Activated T-cell treated with anti-CD3 and anti-CD28 coated beads for 4 hours (primary cell): ENCODE measurements around the gene VAC14.

Experiments
- DNase-seq: peaks from one replicate; pipeline ENCODE4 v3.0.0-alpha.2; 2020

VAC14 gene

DNA sequence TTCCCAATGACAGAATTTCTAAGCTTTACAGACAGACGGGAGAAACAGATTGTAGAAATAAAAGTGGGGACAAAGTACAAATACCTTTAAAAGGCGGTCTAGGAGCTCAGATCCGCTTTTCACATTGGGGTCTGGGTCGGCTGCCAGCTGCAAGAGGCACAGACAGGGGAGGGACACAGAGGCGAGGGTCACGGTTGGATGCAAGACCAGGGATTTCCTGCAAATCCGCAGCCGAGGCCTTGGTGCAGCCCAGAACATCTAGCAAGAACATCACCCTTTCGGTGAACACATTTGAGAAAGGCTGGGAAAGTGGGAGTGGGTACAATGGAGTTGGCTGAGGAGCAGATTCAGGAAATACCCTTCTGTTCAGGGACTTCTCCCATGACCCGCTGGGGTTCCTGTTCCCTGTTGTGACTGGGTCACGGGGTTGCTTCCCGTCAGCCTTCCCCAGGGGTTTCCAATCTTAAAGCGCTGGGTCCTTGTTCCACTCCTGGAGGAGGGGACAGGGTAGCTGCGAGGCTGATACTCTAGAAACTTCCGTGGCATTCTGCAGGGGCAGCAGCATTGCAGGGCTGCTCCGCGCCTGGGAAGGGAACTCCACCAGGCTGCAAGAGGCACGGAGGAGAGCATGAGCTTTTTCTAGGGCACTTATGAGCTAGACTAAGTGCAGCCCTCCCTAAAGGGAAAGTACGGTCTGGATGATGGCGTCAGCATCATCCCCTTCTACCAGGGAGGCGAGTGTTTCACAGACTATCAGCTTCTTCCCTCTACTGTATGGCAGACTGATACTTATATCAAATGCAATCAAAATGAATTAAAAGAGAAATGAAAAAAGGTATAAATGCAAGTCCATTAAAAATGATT, 16.0 kb downstream of the VAC14 start:
- no peak for DNase-seq

DNA sequence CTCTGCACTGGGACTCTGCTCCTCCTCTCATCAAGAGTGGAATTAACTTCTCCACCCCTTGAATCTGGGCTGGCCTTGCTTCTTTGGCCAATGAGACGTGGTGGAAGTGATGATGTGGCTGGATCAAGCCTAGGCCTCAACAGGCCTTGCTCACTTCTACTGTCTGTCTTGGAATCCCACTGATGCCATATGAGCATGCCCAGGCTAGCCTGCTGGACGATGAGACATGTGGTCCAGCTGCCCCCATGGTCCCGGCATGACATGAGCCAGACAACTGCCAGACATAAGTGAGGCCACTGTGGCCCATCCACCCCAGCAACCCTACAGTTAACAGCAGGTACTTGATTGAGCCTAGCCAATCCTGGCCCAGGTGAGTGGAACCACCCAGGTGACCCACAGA, 18.7 kb downstream of the VAC14 start:
- DNase-seq, result no peak

- DNase-seq, result no peak
These were observed 19.2 kb downstream of the VAC14 start for GRCh38 chr16:70781800-70782199.

GRCh38 chr16:70780546-70780945, 20.4 kb downstream of the VAC14 start:
- no peak for DNase-seq

DNA sequence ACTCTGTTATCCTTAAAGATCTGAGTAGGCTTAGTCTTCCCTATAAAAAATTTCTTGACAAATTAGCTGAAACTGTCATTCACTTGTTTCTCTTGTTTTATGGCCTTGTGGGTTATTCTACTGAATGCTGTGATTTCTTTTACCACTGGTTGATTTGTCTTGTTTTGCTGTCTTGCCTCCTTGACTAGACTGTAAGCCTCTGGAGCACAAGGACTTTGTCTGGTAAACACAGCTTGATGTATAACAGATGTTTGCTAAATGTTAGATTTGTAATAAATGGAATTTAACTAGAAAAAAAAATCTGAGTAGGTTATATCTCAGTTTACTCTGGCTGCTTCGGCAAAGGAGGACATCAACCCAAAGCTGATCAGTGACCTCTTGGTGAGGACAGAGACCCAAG, 21.6 kb downstream of the VAC14 start:
- DNase-seq, result no peak

DNA sequence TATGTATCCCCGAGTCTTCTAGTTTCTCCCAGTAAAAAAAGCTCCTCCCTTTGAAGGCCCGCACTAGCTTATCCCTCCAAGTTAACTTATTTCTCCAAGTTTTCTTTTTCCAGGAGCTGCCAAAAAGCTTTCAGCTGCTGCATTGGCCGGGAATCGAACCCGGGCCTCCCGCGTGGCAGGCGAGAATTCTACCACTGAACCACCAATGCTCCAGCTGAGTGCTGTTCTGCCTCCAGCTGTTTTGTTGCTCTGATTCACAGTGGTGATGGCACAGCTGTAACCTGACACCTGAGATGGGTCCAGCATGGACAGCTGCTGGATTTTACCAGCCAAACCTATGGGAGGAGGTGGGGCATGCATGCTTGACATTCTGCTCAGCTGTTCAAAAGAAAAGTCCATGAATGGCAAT, 22.1 kb downstream of the VAC14 start:
- no peak for DNase-seq

DNA sequence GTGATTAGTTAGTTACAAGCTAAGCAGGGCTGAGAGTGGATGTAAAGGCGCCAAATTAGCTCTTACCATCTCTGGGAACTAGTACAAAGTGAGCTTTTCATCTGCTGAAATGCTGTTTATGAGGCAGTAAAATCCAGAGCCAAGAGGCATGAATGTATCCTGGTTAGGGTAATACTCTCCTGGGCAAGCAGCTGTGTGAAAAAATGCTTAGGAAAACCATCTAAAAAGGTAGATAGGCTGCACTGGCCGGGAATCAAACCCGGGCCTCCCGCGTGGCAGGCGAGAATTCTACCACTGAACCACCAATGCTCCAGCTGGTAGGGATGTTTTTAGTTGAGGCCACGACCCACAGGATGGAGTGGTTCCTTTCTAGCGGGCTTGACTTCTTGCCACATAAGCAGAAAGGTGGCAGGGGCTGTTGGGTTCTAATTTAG, 23.0 kb downstream of the VAC14 start:
- no peak for DNase-seq

DNA sequence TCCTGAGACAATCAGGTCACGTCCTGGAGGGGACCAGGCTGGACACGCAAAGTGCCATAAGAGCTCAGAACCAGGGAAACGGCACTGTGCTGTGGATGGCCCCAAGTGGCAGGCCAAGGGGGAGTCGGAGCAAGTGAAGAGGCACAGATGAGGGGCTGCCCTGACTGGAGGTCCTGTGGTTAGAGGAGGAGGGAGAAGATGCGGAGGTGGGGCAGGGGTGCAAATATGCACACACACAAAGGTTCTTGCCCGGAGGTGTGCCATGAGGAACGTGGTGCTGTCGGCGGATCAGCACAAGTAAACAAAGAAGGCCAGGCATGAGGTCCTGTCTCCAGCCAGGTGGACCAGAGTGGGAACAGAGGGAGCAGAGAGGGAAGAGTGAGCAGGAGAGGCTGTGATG, 23.5 kb downstream of the VAC14 start:
- no peak for DNase-seq

DNA sequence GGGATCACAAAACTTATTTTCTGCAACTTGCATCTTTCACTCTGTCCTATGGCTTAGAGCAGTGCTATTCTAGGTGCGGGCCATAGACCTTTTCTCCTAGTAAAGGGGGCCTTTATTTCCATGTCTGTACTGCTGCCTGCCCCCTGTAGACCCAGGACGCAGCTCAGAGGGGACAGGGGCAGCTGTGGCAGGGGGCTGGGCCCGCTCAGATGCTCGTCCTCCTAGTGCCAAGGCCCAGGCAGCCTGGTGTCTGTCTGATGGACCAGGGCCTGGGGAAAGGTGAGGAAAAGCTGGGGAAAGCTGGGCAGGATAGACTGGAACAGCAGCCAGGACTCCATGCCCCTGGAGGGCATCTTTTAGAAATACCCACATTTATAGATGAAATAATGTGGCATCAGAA, 25.6 kb downstream of the VAC14 start:
- no peak for DNase-seq

DNA sequence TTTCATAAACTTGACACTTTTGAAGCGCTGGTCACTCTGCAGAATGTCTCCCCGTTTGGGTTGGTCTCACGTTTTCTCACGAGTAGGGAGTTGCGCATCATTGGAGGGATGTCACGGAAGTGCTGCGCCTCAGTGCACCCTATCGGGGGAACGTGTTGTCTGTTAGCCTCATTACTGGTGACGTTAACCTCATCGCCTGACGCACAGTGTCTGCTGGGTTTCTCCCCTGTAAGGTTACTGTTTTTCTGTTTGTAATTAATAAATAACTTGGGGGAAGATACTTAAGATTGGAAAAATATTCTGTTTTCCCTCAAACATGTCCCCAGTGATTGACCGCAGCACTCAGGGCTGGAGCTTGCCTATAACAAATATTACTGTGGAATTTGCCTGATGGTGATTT, 26.7 kb downstream of the VAC14 start:
- DNase-seq, result no peak

DNA sequence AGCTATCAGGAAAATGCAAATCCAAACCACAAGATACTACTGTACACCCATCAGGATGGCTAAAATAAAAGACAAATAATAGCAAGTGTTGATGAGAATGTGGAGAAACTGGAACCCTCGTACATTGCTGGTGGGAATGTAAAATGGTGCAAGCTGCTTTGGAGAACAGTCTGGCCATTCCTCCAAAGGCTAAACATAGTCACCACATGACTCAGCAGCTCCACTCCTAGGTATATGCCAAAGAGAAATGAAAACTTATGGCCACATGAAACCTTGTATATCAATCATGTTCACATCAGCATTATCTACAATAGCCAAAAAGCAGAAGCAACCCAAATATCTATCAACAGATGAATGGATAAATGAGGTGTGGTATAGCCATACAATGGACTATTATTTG, 28.5 kb downstream of the VAC14 start:
- no peak for DNase-seq

DNA sequence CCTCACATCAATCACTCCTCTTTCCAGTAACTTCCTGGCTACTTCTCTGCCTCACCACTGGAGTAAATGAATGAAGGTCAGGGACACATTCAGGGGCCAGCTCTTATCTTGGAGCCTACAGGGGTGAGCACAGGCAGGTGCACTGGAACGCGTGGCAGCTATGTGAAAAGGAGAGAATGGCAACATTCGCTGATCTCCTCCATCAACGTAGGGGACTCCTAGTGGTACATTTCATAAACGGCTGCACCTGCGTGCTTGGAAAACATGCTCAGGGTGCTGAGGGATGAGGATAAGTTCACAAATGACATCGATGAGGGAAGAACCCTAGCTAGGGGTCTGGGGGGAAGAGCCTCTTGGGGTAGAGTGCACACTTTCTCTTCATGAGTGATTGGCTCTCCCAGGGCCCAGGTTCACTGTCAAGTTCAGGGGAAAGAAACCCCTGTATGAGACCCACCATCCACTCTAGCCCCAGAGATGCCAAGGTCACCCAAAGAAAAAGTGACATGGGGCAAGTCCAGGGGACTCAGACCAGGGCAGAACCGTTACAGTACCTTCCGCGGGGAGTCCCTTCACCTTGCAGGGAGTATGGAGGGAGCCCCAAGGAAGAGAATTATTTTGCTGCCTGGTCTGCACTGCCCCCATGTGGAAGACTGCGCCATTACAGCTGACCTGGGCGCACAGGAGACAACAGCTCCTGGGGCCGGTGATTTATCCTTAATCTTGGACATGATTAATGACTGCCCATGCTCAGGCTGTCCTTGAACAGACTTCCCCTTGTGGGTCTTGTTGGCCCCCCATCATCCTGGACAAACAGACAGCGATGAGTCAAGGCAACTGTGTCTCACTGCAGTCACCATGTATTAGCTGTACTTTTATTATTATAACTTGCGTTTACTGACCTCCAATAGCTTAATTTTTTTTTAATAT, 30.1 kb downstream of the VAC14 start:
- DNase-seq, result peak; percentile 34

GRCh38 chr16:70770291-70770625, 30.7 kb downstream of the VAC14 start:
- no peak for DNase-seq

DNA sequence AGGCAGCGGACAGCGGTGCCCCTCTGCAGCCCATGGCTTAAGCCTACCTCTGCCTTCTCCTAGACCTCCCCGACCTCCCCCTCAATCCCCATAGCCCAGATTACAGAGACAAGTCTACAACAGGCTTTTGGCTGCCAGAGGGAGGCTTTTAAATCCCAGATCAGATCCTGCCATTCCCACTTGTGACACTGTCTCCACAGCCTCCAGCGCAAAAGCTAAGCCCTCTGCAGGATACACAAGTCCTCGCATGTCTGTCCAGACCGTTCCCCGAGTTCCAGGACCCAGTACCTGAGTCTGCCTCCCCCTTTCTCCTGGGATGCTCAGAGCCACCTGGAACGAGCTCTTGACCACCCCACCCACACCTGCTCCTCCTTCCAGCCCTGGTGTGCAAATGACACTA, 31.2 kb downstream of the VAC14 start:
- no peak for DNase-seq

DNA sequence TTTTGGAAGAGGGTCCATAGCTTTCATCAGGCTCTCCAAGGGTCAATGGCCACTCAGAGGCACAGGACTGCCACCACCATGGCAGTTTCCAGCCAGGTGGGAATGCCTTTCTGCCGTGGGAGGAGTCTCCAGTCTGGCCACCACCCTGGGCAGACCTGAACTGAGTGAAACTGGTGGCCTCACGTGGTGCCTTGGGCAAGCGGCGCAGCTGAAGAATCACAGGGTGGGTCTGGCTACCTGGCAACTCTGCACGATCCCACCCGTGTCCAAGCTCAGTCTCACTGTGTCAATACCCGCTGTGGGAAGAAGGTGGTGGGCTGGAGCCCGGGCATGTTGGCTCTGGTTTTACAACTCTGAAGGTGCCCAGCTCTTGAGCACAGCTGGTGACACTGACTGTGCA, 31.8 kb downstream of the VAC14 start:
- no peak for DNase-seq

GRCh38 chr16:70768203-70768580, 32.8 kb downstream of the VAC14 start:
- DNase-seq, result no peak

DNA sequence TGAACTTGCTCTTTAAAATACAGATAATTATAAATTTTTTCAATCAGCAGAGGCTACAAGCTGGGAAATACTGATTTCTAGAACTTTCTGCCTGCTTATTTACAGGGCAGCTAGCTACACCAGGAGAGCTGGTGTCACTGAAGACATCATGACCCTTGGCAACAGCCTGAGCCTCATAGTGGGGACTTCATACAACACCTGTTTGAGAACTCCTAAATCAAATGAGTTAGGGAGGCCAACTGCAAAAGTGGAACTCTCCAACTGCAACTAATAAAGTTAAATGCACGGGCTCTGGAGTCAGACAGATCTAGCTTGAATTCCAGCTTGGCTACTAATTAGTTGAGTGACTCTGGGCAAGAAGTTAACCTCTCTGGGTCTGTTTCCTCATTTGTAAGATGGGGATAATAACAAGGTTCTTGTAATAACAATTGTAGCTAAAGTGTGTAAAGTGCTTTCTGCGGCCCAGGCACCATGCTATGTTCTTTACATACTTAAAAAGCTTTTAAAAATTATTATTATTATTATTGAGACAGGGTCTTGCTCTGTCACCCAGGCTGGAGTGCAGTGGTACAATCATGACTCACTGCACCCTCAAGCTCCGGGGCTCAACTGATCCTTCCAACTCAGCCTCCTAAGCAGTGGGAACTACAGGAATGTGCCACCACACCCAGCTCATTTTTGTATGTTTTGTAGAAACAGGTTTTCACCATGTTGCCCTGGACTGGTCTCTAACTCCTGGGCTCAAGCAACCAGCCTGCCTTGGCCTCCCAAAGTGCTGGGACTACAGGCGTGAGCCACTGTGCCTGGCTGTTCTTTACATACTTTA, 33.4 kb downstream of the VAC14 start:
- DNase-seq, result no peak

DNA sequence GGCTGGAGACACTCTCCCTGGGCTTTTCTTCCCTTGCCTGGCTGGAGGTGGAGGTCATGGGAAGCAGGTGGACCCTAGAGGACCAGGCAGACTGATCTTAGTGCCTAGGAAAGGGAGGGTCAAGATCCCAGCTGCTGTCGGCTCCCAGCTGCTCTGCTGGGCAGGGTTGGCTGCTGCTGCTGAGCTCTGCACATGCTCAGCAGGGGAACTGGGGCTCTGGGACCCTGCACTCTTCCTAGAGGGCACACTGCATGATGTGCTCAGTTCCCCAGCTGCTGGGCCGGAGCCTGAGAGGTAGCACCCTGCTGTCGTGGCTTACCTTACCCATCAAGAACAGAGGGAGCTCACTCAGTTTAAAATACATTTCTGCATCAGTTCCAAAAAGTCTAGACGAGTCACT, 34.3 kb downstream of the VAC14 start:
- DNase-seq, result no peak

DNA sequence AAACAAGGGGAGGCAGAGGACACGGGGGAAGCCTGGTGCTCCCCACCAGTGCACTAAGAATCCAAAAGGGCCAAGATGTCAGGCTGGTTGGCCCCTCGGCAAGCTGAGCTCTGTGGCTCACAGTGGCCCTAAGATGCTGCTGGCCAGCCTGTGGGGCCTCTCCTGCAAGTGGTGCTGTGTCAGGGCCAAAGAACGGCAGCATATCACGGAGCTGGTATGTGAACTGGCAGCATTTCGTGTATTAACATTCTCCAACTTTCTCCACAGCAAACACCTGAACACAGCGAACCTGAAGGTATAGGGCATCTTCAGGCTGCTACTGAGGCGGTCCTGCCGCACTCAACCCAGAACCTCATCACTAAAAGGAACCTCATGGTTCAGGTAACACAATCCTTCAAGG, 34.8 kb downstream of the VAC14 start:
- DNase-seq, result no peak

- no peak for DNase-seq
These were observed 35.5 kb downstream of the VAC14 start for GRCh38 chr16:70765491-70765890.

- DNase-seq, result no peak
These were observed 36.3 kb downstream of the VAC14 start for GRCh38 chr16:70764632-70765031.

DNA sequence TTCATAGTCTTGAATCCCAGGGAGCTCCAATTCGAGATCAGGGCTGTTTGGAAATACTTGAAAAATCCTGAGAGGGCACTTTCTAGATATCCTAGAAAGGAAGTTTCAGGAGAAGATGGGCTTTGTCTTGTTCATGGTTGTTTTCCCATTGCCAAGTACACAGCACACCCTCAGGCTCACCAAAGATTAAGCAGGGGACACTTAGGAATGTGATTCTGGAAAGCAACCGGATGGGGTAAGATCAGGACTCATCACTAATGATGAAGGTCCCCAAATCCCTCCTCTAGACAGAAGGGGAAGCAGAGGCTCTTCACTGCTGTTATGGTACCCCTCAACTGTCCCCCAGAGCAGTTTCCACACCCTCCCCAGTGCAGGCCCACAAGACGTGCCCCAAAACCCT, 40.7 kb downstream of the VAC14 start:
- DNase-seq, result no peak

DNA sequence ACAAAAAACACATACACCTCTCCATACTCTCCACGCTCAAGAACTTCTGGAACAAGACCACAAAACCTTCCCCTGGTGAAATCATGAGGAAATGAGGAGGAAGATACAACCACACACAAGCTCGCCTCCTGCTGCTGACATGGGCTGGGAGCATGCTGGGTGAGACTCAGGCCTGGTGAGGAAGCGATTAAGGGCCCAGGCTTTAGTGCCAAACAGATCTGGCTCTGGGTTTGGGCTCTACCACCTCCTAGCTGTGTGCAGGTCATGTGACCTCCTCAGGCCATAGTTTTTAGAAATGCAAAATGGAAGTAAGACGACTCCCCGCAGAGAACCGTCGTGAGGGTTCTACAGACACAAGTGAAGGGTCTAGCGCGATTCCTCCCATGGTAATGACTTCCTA, 41.3 kb downstream of the VAC14 start:
- DNase-seq, result no peak
